NCI-H526 treated with DMSO at 0.1 percent for 48 hours (cell line): ENCODE results near the gene ZC3HAV1L.
"Not testable (repeated sequence)": the region's sequence is repeated elsewhere in the genome, so short reads cannot be mapped to it uniquely, and the experiment has no call there.

ENCODE experiments used
- DNase-seq: peaks from one replicate; lab custom pipeline; 2025; lab: John Stamatoyannopoulos, UW

The ZC3HAV1L gene

GRCh38 chr7:139035586-139036353 is at the start of gene ZC3HAV1L:
ZC3HAV1L (minus strand) TSS chr7:139036042; CDS start chr7:139036017, 25 bp downstream.
- DNase-seq: peak; percentile 46

DNA sequence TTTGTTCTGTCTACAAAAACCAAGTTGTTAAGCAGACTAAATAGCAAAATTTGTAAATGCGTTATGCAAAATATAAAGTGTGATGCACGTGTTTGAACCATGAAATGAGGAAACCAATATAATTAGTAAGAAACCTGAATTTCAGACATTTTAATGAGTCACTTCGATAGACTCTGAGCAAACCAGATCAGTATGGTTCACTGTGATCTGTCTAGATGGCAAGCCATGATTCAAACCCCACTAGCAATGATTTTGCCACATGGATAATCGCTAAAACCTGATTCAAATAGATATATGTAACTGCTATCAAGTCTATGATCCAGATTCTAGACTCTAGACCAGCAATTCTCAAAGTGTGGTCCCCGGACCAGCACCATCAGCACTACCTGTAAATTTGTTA is 48.9 kb upstream of the ZC3HAV1L start:
- DNase-seq: no peak

DNA sequence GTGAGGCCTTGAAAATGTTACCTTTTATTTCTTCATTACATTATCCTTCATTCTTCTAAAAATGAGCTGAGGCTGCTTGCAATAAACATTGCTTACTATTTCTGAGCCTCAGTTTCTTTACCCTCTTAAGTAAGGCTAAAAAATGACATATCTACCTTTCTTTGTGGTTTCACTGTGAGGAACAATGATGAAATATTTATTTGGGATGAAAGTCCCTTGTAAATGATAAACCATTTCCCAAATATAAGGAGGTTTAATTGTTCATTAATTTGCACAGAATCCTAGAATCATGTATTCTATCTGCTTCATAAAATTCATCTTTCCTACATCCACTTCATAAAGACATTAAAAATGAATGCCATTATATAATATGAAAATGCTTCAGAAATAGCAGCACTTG is 45.7 kb upstream of the ZC3HAV1L start:
- no peak for DNase-seq

DNA sequence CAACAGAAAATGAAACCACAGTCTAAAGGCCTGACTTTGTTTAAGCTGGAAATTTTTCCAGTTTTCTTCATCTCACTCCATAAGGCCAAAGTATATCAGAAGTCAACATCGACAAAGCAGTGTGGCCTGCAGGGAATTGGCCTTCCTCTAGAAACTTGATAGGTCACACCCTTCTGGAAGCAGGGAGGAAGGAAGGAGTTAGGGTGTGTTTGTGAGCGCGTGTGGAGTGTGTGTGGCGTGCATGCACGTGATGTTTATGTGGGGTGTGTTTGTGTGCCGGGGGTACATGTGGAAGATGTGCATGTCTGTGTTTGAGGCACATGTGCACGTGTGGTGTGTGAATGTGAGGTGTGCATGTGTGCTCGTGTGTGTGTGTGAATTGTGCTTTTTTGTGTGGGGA is 45.1 kb upstream of the ZC3HAV1L start:
- DNase-seq: no peak

- DNase-seq: no peak
Observed at GRCh38 chr7:139079861-139080260, 44.0 kb upstream of the ZC3HAV1L start.

- DNase-seq: no peak
Observed at GRCh38 chr7:139078911-139079310, 43.1 kb upstream of the ZC3HAV1L start.

GRCh38 chr7:139078399-139078798 is 42.6 kb upstream of the ZC3HAV1L start:
- no peak for DNase-seq

- DNase-seq: not testable (repeated sequence)
Observed at GRCh38 chr7:139077706-139078105, 41.9 kb upstream of the ZC3HAV1L start.

DNA sequence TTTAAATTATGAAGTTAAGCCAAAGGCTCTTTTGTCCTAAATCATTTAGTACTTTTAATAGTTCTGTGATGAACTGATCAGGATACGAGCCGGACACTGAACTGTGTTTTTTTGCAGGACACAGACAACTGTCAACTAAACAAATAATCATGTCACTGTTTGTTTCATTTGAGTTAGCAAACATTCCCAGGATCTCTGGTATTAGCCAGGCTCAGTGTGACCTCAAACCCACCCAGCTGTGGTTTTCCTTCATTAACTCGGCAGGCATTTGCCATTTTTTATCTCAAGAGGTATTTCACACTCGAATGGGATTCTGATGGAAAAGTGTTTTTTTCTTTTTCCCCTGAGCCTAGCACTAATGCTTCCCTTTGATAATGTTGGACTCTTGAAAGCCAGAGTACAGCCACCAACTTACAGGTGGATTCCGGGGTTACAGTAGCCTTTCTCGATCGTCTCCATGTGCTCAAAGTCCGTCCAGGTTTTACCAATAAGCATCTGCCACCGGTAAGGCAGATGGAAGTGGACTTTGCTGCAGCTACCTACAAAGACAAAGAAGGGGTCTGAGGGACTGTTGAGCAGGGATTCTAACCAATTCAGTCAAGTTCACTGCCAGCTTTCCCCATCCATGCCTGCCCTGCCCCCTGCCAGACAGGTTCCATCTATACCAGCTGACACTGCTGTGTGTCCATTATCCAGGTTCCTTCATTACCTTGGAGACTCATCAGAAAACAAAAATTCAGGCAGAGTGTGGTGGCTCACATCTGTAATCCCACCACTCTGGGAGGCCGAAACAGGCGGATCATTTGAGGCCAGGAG is 40.2 kb upstream of the ZC3HAV1L start:
- no peak for DNase-seq

GRCh38 chr7:139075031-139075652 is 39.3 kb upstream of the ZC3HAV1L start:
- peak; percentile 58 for DNase-seq

DNA sequence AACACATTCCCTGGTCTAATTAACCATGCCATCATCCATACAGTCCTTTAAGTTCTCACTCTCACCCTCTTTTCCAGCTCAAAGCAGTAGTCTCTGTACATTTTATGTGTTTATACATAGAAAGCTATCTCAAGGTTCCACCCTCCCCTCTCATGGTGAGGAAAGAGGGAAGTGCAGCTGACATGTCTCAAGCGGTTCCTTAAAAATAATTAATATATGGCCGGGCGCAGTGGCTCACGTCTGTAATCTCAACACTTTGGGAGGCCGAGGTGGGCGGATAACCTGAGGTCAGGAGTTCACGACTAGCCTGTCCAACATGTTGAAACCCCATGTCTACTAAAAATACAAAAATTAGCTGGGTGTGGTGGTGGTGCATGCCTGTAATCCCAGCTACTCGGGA is 37.0 kb upstream of the ZC3HAV1L start:
- DNase-seq: no peak

DNA sequence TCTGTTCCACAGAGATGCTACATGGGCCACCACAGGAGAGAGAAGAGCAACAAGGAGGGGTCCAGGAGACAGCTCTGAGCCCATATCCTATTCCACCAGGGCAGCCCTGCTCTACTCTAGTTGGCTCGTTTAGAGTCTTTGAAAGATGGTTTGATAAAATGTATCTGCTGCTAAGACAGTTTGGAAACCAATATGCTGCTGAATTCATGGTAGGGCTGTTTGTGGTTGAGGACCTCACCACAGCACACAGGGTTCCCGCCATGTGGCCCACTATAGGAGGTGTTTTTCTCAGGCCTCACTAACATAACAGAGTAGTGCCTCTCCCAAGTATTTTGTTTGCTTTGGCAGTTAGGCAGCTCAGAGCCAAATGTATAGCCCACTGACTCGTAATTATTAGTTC is 35.8 kb upstream of the ZC3HAV1L start:
- DNase-seq: no peak

- no peak for DNase-seq
Observed at GRCh38 chr7:139068544-139069399, 32.9 kb upstream of the ZC3HAV1L start.

DNA sequence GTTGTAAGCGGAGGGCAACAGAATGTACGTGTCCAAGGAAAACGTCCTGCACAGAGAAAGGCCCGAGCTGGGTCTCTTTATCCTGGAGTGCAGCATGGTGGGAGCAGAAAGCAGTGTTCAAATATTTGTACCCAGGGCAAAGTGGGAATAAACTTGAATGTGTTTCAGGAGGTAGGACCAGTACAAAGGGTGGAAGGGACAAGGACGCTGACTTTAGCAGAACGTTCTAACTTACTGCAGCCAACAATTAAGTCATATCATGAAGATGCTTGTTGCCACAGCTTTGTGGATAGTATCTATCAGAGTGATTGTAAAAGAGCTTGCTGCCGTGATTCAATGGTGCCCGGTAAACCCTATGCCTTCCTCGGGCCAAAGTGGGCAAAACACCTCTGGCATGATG is 30.5 kb upstream of the ZC3HAV1L start:
- DNase-seq: no peak

- no peak for DNase-seq
Observed at GRCh38 chr7:139065323-139065722, 29.5 kb upstream of the ZC3HAV1L start.

- no peak for DNase-seq
Observed at GRCh38 chr7:139061416-139061815, 25.6 kb upstream of the ZC3HAV1L start.

GRCh38 chr7:139060695-139061237 is 24.9 kb upstream of the ZC3HAV1L start:
- no peak for DNase-seq

DNA sequence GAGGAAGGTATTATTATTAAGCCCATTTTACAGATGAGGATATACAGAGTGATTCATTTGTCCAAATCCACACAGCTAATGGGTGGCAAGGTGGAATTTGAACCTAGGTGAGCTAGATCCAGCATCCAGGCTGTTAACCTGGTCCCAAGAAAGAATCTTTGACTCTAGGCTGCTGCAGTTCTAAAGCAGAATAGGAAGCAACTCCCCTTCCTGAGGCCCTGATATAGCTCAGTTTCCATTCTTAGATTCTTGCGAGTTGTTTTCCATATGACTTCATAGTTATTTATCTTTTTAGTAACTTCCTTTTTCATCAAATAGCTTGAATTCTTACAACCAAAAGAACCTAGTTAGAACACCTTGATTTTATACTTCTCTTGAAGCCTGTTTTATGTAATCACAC is 24.1 kb upstream of the ZC3HAV1L start:
- no peak for DNase-seq

GRCh38 chr7:139058943-139059342 is 23.1 kb upstream of the ZC3HAV1L start:
- DNase-seq: no peak

DNA sequence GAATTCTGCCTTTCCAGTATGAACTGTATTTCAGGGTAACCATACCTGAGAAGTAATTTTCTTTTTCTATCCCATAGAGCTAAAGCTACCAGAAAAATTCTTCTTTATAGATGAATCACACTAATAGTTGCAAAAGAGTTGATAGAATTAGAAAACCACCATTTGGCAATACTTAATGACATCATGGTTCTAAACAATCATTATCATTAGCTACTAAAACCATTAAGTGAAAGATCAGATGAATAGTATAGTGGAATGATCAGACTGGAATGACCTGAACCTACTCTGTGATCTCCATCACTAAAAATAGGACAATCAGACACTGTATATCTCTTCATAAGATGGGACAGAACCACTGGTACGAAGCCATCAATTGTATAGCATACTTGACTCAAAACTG is 19.8 kb upstream of the ZC3HAV1L start:
- DNase-seq: no peak

GRCh38 chr7:139054656-139055055 is 18.8 kb upstream of the ZC3HAV1L start:
- DNase-seq: not testable (repeated sequence)

DNA sequence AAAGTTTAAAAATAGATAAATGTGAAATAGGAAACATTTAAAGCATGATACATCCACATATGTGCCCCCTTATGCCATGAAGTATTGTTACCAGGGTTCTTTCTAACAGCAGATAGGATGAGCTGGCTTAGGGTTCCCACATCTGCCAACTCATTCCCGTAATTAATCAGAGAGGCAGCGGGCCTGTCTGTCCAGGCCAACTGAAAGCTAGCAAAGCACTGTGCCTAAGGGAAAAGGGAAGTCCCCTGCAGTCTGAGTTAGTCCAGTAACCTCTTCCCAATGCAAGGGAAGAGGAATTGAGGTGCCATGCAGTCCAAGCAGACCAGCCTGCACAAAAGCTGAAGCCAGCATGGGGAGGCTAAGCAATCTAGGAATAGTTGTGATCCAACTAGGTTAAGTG is 18.3 kb upstream of the ZC3HAV1L start:
- DNase-seq: no peak
